Body of pancreas (tissue), 4 donors: ENCODE data around the gene LATS2. TPM values are rescaled to one million over a fixed set of nuclear protein-coding genes. Genes with fewer than 3 reads are reported as not detected.

Experiments
- ATAC-seq: fragments of 150-250 bp; one replicate; pipeline ENCODE4 v1.9.1; 2016
- DNase-seq, 4 donors: peaks; one replicate each; pipeline ENCODE4 v3.0.0-alpha.2; 2019
- H3K27ac ChIP-seq, 4 donors: fragments of 200-600 bp; sonication (generic); 1 replicate in 3 of 4; 2 replicates in 1 of 4; pipeline versions ENCODE4 v1.5.1 to v1.6.1; 2016 to 2019; ENCODE audit warnings: mild to moderate bottlenecking in 1 of 4, mixed read lengths in 1 of 4, moderate library complexity in 1 of 4
- H3K27me3 ChIP-seq, 2 donors: fragments of 200-600 bp; sonication (generic); one replicate each; pipeline ENCODE4 v1.6.0; 2016; ENCODE audit warnings: mild to moderate bottlenecking in 1 of 2
- H3K36me3 ChIP-seq, 2 donors: fragments of 200-600 bp; sonication (generic); replicated peaks in 1 of 2; 2 replicates each; pipeline ENCODE4 v1.5.1; 2016; ENCODE audit warnings: low read depth in 2 of 2; ENCODE audit not compliant: insufficient read depth in 1 of 2
- H3K4me1 ChIP-seq: fragments of 200-600 bp; sonication (generic); one replicate; pipeline ENCODE4 v1.6.0; 2016
- H3K4me3 ChIP-seq, 2 donors: fragments of 200-600 bp; sonication (generic); 1 replicate in 1 of 2; 2 replicates in 1 of 2; pipeline ENCODE4 v1.5.1; 2016 to 2019
- H3K9me3 ChIP-seq, 3 donors: fragments of 200-600 bp; sonication (generic); 1 replicate in 2 of 3; 2 replicates in 1 of 3; pipeline ENCODE4 v1.5.1; 2016
- POLR2A ChIP-seq, 3 donors: fragments of 450-650 bp; IDR thresholded peaks; one replicate each; pipeline ENCODE4 v1.6.1; 2016; ENCODE audit warnings: antibody characterized with exemption in 3 of 3, mild to moderate bottlenecking in 2 of 3
- WGBS, 2 donors: methylation state at CpG; one replicate each; pipeline ENCODE4 v1.1.5; 2017; 5-methylcytosine and 5-hydroxymethylcytosine counted together
- intact Hi-C: fragments of 100-400 bp; cut with DNase I; formaldehyde crosslinking; loops from one replicate; pipeline ENCODE4 v1.15.1; 2023
- total RNA-seq, 2 donors: library from RNA; depleted of rRNA; stranded (reverse); fragments of >200 nt; gene quantifications; one replicate each; pipeline ENCODE4 v1.1.0, GENCODE V29; 2016
- TF ChIP-seq, protein P1 (sequence below), 7 experiments: fragments of 450-650 bp in 4 of 7; fragments of 200-600 bp in 3 of 7; sonication (generic) in 3 of 7; IDR thresholded peaks; one replicate each; pipeline ENCODE4 v1.5.1; 2016 to 2019; ENCODE audit warnings: antibody characterized with exemption in 7 of 7

LATS2 gene
- total RNA-seq, 2 donors from 2014 or later, result 12.2 to 17.5 TPM

DNA sequence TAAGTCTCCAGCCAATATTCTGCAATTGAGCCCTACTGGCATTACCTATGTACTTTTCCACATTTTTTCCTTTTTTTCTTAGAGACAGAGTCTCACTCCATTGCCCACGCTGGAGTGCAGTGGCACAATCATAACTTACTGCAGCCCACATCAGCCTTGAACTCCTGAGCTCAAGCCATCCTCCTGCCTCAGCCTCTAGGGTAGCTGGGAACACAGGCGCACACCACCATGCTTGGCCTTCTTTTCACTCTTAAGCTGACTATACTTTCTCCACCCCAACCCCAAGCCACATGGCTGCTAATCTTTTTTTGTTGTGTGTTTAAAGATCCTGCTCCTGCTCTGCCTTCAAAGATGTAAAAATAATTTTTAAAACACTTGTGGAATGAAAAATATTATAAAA lies 1.6 kb upstream of the LATS2 start:
- peaks cover 21% of the 10 kb centered on the region for H3K4me1 ChIP-seq
- H3K4me3 ChIP-seq, result no peak overlapping the region
- ATAC-seq (no peak), DNase-seq (no peak)
- H3K9me3 ChIP-seq, result no peaks in the 10 kb centered on the region
- intact Hi-C loops, result no loop called here
- 78 to 84% methylated on average over 2 of the region's 2 CpGs for WGBS, 2 donors
- TF ChIP-seq, protein P1, sequence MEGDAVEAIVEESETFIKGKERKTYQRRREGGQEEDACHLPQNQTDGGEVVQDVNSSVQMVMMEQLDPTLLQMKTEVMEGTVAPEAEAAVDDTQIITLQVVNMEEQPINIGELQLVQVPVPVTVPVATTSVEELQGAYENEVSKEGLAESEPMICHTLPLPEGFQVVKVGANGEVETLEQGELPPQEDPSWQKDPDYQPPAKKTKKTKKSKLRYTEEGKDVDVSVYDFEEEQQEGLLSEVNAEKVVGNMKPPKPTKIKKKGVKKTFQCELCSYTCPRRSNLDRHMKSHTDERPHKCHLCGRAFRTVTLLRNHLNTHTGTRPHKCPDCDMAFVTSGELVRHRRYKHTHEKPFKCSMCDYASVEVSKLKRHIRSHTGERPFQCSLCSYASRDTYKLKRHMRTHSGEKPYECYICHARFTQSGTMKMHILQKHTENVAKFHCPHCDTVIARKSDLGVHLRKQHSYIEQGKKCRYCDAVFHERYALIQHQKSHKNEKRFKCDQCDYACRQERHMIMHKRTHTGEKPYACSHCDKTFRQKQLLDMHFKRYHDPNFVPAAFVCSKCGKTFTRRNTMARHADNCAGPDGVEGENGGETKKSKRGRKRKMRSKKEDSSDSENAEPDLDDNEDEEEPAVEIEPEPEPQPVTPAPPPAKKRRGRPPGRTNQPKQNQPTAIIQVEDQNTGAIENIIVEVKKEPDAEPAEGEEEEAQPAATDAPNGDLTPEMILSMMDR (IDR thresholded peaks at IDR 0.05), result no peak
- no peak for TF ChIP-seq POLR2A (IDR thresholded peaks at IDR 0.05)
- no peak overlapping the region for H3K27ac ChIP-seq
- no peaks in the 10 kb centered on the region for H3K27me3 ChIP-seq
- no peaks in the 10 kb centered on the region for H3K36me3 ChIP-seq

DNA sequence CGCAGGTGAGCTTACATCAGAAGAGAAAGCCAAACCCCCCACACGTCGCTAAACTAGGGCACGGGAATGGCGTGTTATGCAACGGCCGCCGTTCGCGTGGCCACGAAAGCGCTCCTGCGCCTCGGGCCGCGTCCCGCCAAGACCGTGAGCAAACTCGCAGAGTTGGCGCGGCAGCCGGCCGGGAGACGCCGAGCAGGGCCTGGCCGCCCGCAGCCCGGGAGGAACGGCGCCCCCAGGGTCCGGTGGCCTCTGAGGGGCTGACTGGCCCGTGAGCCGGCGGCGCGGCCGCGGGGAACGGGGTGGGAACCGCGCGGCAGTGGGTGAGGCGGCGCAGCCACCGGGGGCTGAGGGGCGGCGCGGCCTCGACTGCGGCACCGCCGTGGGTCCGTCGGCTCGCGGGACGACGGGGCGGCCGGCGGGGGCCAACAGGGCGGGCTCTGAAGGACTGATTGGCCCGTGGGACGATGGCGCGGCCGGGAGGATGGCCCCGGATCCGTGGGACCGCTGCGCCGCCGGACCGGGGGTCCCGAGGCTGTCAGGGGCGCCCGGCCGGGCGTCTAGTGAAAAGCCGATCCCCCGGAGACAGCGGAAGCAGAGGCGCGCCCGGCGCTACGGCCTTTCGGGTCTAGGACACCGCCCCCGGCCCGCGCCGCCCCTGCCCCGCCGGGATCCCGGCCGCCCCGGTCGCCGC lies 903 bp downstream of the LATS2 start:
- peak overlapping the region; percentile 86 to 93 for H3K4me3 ChIP-seq
- intact Hi-C loops, result no loop called here
- WGBS, 2 donors, result 1 to 4% methylated on average over 44 to 57 of the region's 100 CpGs
- DNase-seq (peak; percentile 37 to 49 (median 44)), ATAC-seq (peak; percentile 30)
- peaks cover 21% of the 10 kb centered on the region for H3K4me1 ChIP-seq
- peak overlapping the region; percentile 88 to 100 (median 97) for H3K27ac ChIP-seq
- peak; percentile 39 to 52 (median 48) for TF ChIP-seq POLR2A (IDR thresholded peaks at IDR 0.05)
- TF ChIP-seq, protein P1 (IDR thresholded peaks at IDR 0.05), result no peak
- H3K27me3 ChIP-seq, result no peaks in the 10 kb centered on the region
- H3K9me3 ChIP-seq, result no peaks in the 10 kb centered on the region
- no peaks in the 10 kb centered on the region for H3K36me3 ChIP-seq

- WGBS, 2 donors, result 75 to 85% methylated on average over 31 to 35 of the region's 35 CpGs
- intact Hi-C loops, result no loop called here
- H3K27ac ChIP-seq, result peak overlapping the region; percentile 88 to 100 (median 97)
Observed at GRCh38 chr13:21059641-21060337, 1.6 kb downstream of the LATS2 start.

GRCh38 chr13:21058361-21058760 lies 3.0 kb downstream of the LATS2 start:
- intact Hi-C loops, result no loop called here
- no peak for ATAC-seq
- H3K27ac ChIP-seq, result peak overlapping the region in 1 of 4 donors; percentile 10

More at GRCh38 chr13:21059641-21060337, 1.6 kb downstream of the LATS2 start:
- Histone ChIP-seq H3K27me3 (no peaks in the 10 kb centered on the region), H3K9me3 (no peaks in the 10 kb centered on the region), H3K4me1 (peaks cover 21% of the 10 kb centered on the region), H3K36me3 (no peaks in the 10 kb centered on the region), H3K4me3 (no peak overlapping the region)
- TF ChIP-seq, protein P1 (IDR thresholded peaks at IDR 0.05), result no peak
- no peak for TF ChIP-seq POLR2A (IDR thresholded peaks at IDR 0.05)
- DNase-seq (no peak), ATAC-seq (no peak)

More at GRCh38 chr13:21058361-21058760, 3.0 kb downstream of the LATS2 start:
- no peak overlapping the region for H3K4me3 ChIP-seq
- H3K36me3 ChIP-seq, result no peaks in the 10 kb centered on the region
- H3K9me3 ChIP-seq, result no peaks in the 10 kb centered on the region
- DNase-seq, result no peak
- TF ChIP-seq POLR2A (IDR thresholded peaks at IDR 0.05), result no peak
- TF ChIP-seq, protein P1 (IDR thresholded peaks at IDR 0.05), result no peak
- WGBS, 2 donors, result 28 to 34% methylated on average over 2 of the region's 2 CpGs
- H3K27me3 ChIP-seq, result no peaks in the 10 kb centered on the region
- H3K4me1 ChIP-seq, result peaks cover 21% of the 10 kb centered on the region
